Endothelial cell of umbilical vein (primary cell): ENCODE measurements around the gene ITPR2. TPM values are rescaled to one million over a fixed set of nuclear protein-coding genes. Genes with fewer than 3 reads are reported as not detected.
A peak's percentile ranks its signal among the peaks of the same experiment; 100 is the strongest.
"Not testable (repeated sequence)": the region's sequence is repeated elsewhere in the genome, so short reads cannot be mapped to it uniquely, and the experiment has no call there.

Experiments used
- BruUV-seq: library from RNA; stranded (reverse); fragments of 400-500 nt; replicated peaks from 2 replicates; lab custom pipeline; 2021; lab: Mats Ljungman, UMichigan
- CTCF ChIA-PET: fragments of 300-600, 350-600 bp; sonication (Branson Sonifier 250); formaldehyde crosslinking; loops from one replicate; lab custom pipeline; 2021; ENCODE audit warnings: antibody characterized with exemption, inconsistent platforms; lab: Charles Lee
- POLR2A ChIA-PET: fragments of 300-600, 350-600 bp; sonication (Branson Sonifier 250); formaldehyde crosslinking; loops from one replicate; lab custom pipeline; 2021; ENCODE audit warnings: antibody characterized with exemption, inconsistent platforms; lab: Charles Lee
- DNase-seq: peaks from one replicate; pipeline ENCODE4 v3.0.0-alpha.2; 2011; ENCODE audit warnings: low read depth, low spot score
- FAIRE-seq: peaks from 2 replicates; lab custom pipeline; 2011; peaks lifted over from hg19 to GRCh38; lab: Jason Lieb, UNC
- H2AFZ ChIP-seq: 2 replicates; pipeline ENCODE4 v1.6.0; 2012; ENCODE audit warnings: low read depth, low read length, control low read depth, inconsistent platforms
- H3K27ac ChIP-seq: 2 replicates; pipeline ENCODE4 v1.5.1; 2011; ENCODE audit warnings: low read depth, mild to moderate bottlenecking, control low read depth, low read length, moderate library complexity; ENCODE audit not compliant: insufficient read depth
- H3K27me3 ChIP-seq, 2 experiments: 2 replicates each; pipeline versions ENCODE4 v1.6.0 to v1.6.1; 2011; ENCODE audit warnings: low read length in 2 of 2, mixed read lengths in 1 of 2; ENCODE audit not compliant: control insufficient read depth in 2 of 2, insufficient read depth in 2 of 2
- H3K36me3 ChIP-seq, 2 experiments: 2 replicates in 1 of 2; 3 replicates in 1 of 2; pipeline ENCODE4 v1.5.1; 2011; ENCODE audit warnings: low read length in 2 of 2, mild to moderate bottlenecking in 1 of 2, moderate library complexity in 1 of 2; ENCODE audit not compliant: control insufficient read depth in 2 of 2, insufficient read depth in 2 of 2; ENCODE audit errors: extremely low read depth in 1 of 2
- H3K4me1 ChIP-seq: 3 replicates; pipeline ENCODE4 v1.5.1; 2011; ENCODE audit warnings: mild to moderate bottlenecking, low read length; ENCODE audit not compliant: control insufficient read depth, insufficient read depth; ENCODE audit errors: extremely low read depth
- H3K4me2 ChIP-seq: 2 replicates; pipeline ENCODE4 v1.6.1; 2011; ENCODE audit warnings: low read length, control low read depth, mixed read lengths; ENCODE audit not compliant: insufficient read depth
- H3K4me3 ChIP-seq, 3 experiments: fragments of 200-600 bp in 1 of 3; sonication (generic), shearing (Covaris generic) in 1 of 3; replicated peaks in 1 of 3; 2 replicates each; pipeline ENCODE4 v1.5.1; 2011 to 2016; ENCODE audit warnings: control low read depth in 3 of 3, low read length in 3 of 3, mild to moderate bottlenecking in 2 of 3, inconsistent platforms in 1 of 3, low read depth in 1 of 3, moderate library complexity in 1 of 3; ENCODE audit not compliant: insufficient read depth in 1 of 3
- H3K79me2 ChIP-seq: 2 replicates; pipeline ENCODE4 v1.6.0; 2012; ENCODE audit warnings: low read length, inconsistent platforms; ENCODE audit not compliant: control insufficient read depth, insufficient read depth
- H3K9ac ChIP-seq: replicated peaks from 2 replicates; pipeline ENCODE3; 2011; ENCODE audit warnings: low read length, control low read depth; ENCODE audit not compliant: insufficient read depth; ENCODE audit errors: extremely low read depth
- H3K9me1 ChIP-seq: replicated peaks from 3 replicates; pipeline ENCODE4 v1.6.0; 2011; ENCODE audit warnings: mild to moderate bottlenecking, low read length; ENCODE audit not compliant: control insufficient read depth, insufficient read depth; ENCODE audit errors: extremely low read depth
- H3K9me3 ChIP-seq: replicated peaks from 2 replicates; pipeline ENCODE4 v1.5.1; 2012; ENCODE audit warnings: low read length, inconsistent platforms; ENCODE audit not compliant: control insufficient read depth, insufficient read depth
- H4K20me1 ChIP-seq: replicated peaks from 2 replicates; pipeline ENCODE3; 2011; ENCODE audit warnings: mild to moderate bottlenecking, low read length; ENCODE audit not compliant: control insufficient read depth, insufficient read depth; ENCODE audit errors: extremely low read depth
- FOS ChIP-seq: IDR thresholded peaks from 2 replicates; pipeline ENCODE4 v1.6.1; 2011; ENCODE audit warnings: mild to moderate bottlenecking, low read length, moderate library complexity, borderline replicate concordance; ENCODE audit not compliant: insufficient read depth
- GATA2 ChIP-seq: IDR thresholded peaks from 2 replicates; pipeline ENCODE4 v1.7.0; 2011; ENCODE audit warnings: low read depth, mild to moderate bottlenecking, moderate library complexity, mixed read lengths, low read length; ENCODE audit not compliant: insufficient read length, insufficient read depth
- JUN ChIP-seq: IDR thresholded peaks from 2 replicates; pipeline ENCODE4 v1.6.1; 2011; ENCODE audit warnings: borderline replicate concordance, low read depth; ENCODE audit not compliant: insufficient read length, insufficient read depth
- MYC ChIP-seq: IDR thresholded peaks from one replicate; pipeline ENCODE4 v1.6.1; 2011; ENCODE audit warnings: mild to moderate bottlenecking, low read depth, low read length
- POLR2A ChIP-seq: IDR thresholded peaks from 2 replicates; pipeline ENCODE4 v1.6.1; 2012; ENCODE audit warnings: low read depth, mild to moderate bottlenecking, control low read depth, low read length
- POLR2AphosphoS5 ChIP-seq: IDR thresholded peaks from 2 replicates; pipeline ENCODE4 v1.6.1; 2012; ENCODE audit warnings: low read depth, mild to moderate bottlenecking, control low read depth, low read length, moderate library complexity; ENCODE audit not compliant: insufficient read depth
- dilution Hi-C: fragments of 300-500 bp; cut with MboI; formaldehyde crosslinking; loops from one replicate; pipeline ENCODE4 v1.15.0; 2019; ENCODE audit warnings: low sequenced_read_pairs; ENCODE audit not compliant: extremely low pct_ligation_motif_present
- intact Hi-C: fragments of 100-400 bp; cut with micrococcal nuclease; formaldehyde crosslinking; loops from one replicate; pipeline ENCODE4 v1.10.0; 2022
- polyA plus RNA-seq, 4 experiments: library from polyadenylated mRNA; depleted of rRNA in 3 of 4; stranded (reverse) in 3 of 4; unstranded in 1 of 4; fragments of >200 nt; gene quantifications; 2 replicates each; pipeline versions ENCODE4 v1.2.1 to v1.2.3, GENCODE V29; 2011 to 2012; ENCODE audit warnings: missing spikeins in 1 of 4
- total RNA-seq: library from RNA; stranded (reverse); gene quantifications from 2 replicates; pipeline ENCODE4 v1.2.3, GENCODE V29; 2021

The ITPR2 gene
- total and polyA plus RNA-seq, 2 donors (not counting 3 experiments of a cell fraction or from before 2014, with no cell fraction given): 16.2 to 86.8 TPM

- CTCF ChIA-PET: interaction anchor here (0.8 to 1.8 kb wide), 12 partner anchors 11 to 560 kb away, joined by 3 to 16 read pairs (median 5); no protein-coding TSS in a partner anchor
- POLR2A ChIA-PET: interaction anchor here (1.0 to 1.3 kb wide), 2 partner anchors 13 to 18 kb away, joined by 3 to 7 read pairs; no protein-coding TSS in a partner anchor
- no peaks in the 10 kb centered on the region for H4K20me1 ChIP-seq
- H3K9me1 ChIP-seq: no peaks in the 10 kb centered on the region
- no peak overlapping the region for H2AFZ ChIP-seq
- no peaks in the 10 kb centered on the region for H3K27me3 ChIP-seq
- peak overlapping the region; percentile 59 for H3K9ac ChIP-seq
- H3K4me3 ChIP-seq: peak overlapping the region in 1 of 3 experiments; percentile 35
- intact Hi-C loops: loop anchor here (1.0 to 2.0 kb wide), 2 partner anchors 12 to 18 kb away; no protein-coding TSS in a partner anchor
- H3K36me3 ChIP-seq: peaks cover 5 to 7% of the 10 kb centered on the region in 2 experiments
- TSS peak; percentile 41 for BruUV-seq
- peak overlapping the region; percentile 93 for H3K4me2 ChIP-seq
- H3K27ac ChIP-seq: peak overlapping the region; percentile 94
- no peak for TF ChIP-seq JUN
- peak; percentile 46 for TF ChIP-seq FOS
- TF ChIP-seq POLR2AphosphoS5: peak; percentile 89
- TF ChIP-seq MYC: no peak
- TF ChIP-seq POLR2A: peak; percentile 72
- peak; percentile 94 for TF ChIP-seq GATA2
- H3K79me2 ChIP-seq: no peaks in the 10 kb centered on the region
- FAIRE-seq (peak; percentile 79), DNase-seq (peak; percentile 77)
- dilution Hi-C loops: no loop called here
- no peaks in the 10 kb centered on the region for H3K9me3 ChIP-seq
- peaks cover 52% of the 10 kb centered on the region for H3K4me1 ChIP-seq
Measured at GRCh38 chr12:26678697-26679660, 154.0 kb downstream of the ITPR2 start.

GRCh38 chr12:26671487-26671886, 161.5 kb downstream of the ITPR2 start:
- H3K4me2 ChIP-seq, FAIRE-seq, H3K4me3 ChIP-seq, H3K27ac ChIP-seq, BruUV-seq, H3K79me2 ChIP-seq, CTCF ChIA-PET, POLR2A ChIA-PET, intact Hi-C loops, H3K9me1 ChIP-seq, H3K9me3 ChIP-seq, H2AFZ ChIP-seq, H3K9ac ChIP-seq, H3K27me3 ChIP-seq, H3K4me1 ChIP-seq, dilution Hi-C loops, DNase-seq, H3K36me3 ChIP-seq, H4K20me1 ChIP-seq: not testable (repeated sequence)
